GM15510 (cell line): ENCODE data around the gene DPP8.

Experiments
- POLR2A ChIP-seq: IDR thresholded peaks from 3 replicates; pipeline ENCODE4 v1.6.1; 2011; ENCODE audit warnings: borderline replicate concordance; ENCODE audit not compliant: insufficient read length; ENCODE audit errors: extremely low read depth

The DPP8 gene

DNA sequence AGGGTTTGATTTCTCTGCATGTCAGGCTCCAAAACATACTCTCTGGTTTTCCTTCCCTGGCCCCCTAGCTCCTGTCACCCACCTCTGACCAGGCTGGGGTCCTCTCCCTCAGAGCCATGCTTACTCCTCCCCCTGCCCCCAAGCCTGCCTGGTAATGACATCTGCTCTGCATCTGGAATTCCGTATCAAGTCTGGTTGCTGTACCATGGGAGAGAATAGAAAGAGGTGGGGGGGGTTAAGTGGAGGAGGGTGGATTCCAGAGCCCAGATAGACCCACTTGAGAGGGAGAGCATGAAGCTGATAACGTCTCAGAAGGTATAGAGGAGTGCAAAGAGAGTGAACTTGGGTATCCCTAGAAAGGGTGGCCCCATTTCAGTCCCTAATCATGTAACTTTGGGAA lies 98.9 kb downstream of the DPP8 start:
- no peak for TF ChIP-seq POLR2A

DNA sequence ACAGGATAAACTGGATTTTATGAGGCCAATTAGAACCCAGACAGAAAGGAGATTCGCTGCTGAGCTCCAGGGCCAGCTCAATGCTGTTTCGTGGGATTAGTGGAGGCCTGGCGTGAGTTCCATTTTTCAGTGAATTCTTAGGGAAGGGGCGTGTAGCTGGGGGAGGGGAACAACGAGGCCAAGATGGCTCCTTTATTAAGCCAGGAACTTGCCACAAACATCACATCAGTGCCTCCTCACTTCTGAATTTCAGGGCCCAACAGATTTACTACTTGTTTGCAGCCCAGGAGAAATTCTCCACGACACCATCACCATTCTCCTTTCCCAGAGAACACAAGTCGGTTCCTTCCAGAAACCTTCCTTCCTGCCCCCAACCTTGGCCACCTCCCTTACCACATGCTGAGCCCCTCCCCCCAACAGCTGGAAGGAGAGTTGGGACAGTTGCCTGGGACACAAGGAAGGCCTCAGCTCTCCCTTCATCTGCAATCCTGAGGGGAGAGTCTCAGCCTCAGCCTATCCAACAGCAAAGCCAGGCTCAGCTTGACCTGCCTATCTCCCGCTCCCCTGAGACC lies 100.6 kb downstream of the DPP8 start:
- TF ChIP-seq POLR2A: no peak

DNA sequence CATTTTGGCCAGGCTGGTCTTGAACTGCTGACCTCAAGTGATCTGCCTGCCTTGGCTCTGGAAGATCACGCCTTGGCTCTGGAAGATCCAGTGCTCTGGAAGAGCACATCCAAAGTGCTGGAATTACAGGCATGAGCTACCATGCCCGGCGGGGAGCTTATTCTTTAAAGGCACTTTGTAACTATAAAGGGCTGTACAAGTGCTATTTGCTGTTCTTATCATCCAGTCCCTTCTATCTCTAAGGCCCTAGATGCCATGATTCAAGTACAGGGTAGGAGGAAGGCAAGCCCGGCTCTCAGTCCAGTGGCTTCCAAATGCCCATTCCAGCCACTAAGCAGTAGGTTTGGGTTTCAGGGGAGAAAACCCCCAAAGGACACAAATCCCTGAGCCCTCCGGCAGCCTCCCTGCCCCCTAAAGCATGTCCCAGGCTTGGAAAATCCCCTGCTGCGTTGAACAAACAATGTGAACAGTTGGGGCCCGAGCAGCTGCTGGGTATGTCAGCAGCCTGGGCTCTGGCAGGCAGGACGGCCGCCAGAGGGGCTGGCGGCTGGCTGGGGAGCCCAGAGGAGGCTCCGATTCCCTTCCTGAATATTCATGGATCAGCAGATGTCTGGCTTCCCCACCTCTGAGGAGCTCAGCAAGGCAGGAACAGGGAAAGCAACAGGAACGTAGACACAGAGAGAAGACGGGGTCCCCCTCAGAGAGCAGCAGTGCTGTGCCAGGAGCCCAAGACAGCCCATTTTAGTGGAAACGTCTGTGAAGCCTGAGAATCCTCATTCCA lies 102.5 kb downstream of the DPP8 start:
- TF ChIP-seq POLR2A: no peak

DNA sequence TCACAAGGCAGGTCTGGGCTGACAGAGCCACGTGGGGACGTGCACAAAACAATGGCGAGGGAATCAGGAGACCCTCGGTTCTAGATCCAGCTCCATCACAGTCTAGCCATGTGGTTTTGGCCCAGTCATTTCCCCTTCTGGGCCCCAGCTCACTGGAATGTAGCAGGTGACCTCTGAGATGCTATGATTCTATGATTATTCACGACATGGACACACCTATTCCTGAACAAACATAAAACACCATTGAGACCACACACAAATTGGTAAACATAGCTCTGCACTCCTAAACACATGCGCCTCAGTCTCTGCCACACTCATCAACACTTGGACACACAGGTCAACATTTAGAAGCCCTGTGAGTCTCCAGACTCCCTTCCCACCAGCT lies 103.7 kb downstream of the DPP8 start:
- no peak for TF ChIP-seq POLR2A

DNA sequence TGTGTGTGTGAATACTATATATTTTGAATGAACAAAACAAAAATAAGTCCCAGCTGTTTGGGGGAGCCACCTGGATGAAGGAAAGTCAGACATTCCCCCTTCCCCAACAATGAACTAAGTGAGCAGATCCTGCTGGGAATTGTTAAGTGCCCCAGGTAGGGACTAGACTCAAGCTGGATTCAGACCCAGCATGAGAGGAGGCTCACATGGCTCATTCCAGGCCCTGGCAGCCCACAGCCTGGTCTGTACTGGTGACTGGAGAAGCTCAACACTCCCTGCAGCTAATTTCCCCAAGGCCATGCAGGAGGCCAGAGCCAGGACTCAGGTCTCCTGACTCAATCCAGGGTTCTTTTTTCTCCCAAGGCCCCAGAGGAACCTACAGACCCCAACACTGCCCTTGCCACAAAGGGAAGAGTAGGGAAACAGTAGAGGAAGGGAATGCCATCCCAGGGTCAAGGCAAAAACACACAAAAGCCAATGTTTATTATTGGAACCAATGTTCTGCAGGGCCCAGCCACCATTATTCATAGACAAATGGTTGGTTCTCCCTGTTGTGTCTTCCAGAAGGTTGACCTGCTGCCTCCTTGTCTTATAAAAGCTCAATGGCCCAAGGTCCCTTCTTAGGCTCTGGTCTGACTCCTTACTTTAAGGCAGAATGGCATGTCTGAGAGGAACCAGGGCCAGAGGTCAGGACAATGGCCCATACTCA lies 104.3 kb downstream of the DPP8 start:
- TF ChIP-seq POLR2A: no peak

DNA sequence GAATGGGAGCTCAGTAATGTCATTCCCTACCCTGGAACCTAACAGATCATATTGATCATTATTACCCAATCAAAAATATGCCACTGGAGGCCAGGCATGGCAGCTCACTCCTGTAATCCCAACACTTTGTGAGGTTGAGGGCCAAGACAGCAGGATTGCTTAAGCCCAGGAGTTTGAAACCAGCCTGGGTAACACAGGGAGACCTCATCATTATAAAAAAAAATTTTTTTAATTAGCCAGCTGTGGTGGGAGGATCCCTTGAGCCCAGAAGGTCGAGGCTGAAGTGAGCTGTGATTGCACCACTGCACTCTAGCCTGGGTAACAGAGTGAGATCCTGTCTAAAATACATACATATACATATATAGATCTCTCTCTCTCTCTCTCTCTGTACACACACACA lies 104.9 kb downstream of the DPP8 start:
- TF ChIP-seq POLR2A: no peak

DNA sequence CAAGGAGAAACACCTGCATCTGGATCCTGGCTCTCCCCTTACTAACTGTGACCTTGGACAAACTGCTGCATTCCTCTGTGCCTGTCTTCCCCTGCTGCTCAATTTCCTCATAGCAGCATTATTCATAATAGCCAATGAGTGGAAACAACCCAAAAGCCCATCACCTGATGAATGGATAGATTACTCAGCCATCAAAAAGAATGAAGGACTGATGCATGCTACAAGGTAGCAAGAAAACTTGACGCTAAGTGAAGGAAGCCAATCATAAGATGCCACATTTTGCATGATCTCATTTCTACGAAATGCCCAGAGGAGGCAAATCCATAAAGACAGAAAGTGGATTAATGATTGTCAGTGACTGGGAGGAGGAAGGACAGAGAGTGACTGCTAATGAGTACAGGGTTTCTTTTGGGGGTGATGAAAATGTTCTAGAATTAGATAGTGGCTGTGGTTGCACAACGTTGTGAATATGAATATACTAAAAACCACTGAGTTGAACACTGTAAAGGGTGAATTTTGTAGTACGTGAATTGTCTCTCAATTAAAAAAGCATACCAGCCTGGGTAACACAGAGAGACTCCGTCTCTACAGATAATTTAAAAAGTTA lies 105.9 kb downstream of the DPP8 start:
- no peak for TF ChIP-seq POLR2A

DNA sequence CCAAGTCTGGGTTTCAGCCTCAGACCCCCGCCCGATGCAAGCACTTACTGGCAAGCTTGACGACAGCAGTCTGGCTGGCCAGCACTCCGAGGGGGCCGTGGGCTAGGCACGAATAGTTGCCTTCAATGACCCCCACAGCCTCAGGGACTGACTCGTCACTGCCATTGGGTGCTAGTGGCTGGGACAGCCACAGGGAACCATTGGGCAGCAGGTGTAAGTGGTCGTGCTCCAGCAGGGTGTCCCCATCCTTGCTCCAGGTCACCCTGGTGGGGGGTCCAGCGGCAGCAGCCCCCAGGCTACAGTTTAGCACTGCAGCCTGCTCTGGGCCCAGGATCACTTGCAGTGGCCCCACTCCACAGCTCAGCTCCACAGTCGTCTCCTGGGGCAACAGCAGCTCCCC lies 106.5 kb downstream of the DPP8 start:
- no peak for TF ChIP-seq POLR2A

DNA sequence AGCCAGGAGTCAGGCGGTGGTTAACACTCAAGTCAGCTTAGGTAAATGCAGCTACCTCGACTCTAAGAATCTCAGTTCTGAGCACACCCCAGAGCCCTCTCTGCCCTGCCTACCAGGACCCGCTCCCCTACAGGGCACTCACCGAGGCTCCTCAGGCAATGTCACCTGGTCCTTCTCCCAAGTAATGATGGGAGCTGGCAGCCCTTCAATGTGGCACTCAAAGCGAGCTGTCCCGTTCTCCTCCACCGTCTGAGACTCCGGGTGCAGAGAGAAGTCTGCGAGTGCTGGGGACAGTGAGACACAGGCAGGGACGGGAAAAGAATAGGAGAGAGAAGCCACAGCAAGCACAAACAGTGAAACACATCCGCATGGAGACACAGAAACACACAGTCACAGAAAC lies 107.5 kb downstream of the DPP8 start:
- TF ChIP-seq POLR2A: no peak

DNA sequence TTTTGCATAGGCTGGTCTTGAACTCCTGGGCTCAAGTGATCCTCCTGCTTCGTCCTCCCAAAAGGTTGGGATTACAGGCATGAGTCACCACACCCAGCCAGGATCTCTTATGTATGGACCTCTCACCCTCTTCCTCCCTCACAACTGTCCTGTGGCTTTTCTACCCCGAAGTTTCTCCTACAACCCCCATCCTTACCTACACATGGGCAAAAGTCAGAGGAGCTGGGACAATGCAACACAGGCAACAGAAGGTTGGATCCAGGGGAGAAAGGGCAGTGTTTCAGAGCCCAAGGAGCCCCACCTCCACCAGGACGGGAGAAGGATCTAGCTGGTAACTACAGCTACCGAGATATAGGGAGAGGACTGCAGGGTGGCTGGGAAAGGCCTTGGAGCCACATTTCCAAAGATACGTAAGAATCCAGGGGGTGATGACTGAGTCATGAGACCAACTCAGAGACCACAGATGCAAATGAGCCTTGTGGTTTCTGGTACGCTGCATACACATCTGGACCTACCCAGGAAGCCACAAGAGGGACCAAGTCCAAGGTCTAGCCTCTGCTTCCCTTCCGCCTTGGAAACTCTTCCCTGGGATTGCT lies 108.4 kb downstream of the DPP8 start:
- no peak for TF ChIP-seq POLR2A

DNA sequence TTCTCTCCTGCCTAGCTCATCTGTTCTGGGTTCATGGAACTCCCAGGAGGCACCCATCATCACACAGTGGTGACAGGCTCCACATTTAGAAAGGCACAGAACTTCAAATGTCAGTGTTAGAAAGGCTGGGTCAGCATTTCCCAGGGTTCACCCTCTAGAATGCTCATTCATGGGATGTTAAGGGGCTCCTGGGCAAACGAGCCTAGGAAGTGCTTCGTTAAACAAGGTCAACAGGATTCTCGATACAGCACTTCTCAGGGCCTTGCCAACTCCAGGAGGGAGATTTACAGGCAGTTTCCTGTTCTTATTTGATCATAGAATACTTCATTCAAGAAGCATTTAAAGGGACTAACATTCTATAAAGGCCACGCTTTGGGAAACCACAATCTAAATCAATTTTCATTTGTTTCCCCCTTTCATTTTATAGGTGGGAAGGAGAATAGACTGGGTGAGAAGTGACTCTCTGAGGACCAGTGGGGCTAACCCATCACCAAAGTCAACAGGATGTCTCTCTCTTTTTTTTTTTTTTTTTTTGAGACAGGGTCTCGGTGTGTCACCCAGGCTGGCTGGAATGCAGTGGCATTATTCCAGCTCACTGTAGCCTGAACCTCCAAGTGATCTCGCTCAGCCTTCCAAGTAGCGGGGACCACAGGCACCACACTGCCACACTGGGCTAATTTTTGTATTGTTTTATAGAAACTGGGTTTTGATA lies 109.0 kb downstream of the DPP8 start:
- no peak for TF ChIP-seq POLR2A

DNA sequence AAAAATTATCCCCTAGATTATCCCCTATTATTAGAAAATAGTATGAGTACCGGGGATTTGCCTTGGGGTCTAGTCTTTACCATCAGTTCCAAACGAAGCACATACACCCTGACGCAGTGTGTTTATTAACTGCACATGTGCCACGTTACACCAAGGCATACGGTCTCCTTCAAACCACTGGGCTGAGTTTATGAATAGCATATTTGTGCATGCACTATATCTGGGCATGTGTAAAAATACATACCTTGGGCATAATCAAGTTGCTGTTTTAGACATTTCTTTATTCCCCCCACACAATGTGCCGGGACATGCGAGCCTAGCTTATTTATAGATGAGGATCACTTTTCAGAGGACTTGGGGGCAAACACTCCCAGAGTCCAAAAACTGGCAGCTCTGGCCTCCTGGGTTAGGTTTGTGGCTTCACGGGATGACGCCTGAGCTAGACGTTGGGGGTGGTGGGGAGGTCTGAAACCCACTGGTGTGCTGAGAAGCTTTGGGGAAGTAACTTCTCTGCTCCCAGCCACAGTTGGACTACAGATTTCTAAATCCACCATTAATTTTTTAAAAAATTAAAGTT lies 111.0 kb downstream of the DPP8 start:
- TF ChIP-seq POLR2A: no peak

DNA sequence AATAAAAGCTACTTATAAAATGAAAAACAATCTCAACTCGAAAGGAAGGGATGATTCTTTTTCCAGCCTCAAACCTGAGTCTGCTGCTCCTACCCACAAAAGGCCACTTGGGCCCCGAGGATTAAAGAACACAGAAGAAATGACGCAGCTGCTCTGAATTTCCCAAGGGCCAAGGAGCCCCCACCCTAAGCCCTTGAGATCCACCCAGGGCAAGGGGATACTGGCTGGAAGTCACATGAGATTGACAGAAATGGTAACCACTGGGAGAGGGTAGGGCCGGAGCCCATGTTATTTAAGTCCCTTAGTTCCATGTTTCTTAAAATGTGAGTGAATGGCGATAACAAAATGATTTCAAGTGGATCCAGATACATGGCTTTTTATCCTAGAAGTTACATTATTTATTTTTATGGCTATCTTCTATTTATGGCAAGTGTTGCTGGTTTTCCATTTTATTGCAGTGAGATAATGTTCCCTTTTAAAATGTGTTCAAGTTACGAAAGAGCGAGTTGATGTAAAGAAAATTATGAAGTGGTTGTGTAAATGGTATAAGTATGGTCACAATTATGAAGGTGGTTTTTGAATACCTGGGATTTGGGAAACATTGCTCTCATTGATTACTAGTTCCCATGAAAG lies 111.6 kb downstream of the DPP8 start:
- TF ChIP-seq POLR2A: no peak

DNA sequence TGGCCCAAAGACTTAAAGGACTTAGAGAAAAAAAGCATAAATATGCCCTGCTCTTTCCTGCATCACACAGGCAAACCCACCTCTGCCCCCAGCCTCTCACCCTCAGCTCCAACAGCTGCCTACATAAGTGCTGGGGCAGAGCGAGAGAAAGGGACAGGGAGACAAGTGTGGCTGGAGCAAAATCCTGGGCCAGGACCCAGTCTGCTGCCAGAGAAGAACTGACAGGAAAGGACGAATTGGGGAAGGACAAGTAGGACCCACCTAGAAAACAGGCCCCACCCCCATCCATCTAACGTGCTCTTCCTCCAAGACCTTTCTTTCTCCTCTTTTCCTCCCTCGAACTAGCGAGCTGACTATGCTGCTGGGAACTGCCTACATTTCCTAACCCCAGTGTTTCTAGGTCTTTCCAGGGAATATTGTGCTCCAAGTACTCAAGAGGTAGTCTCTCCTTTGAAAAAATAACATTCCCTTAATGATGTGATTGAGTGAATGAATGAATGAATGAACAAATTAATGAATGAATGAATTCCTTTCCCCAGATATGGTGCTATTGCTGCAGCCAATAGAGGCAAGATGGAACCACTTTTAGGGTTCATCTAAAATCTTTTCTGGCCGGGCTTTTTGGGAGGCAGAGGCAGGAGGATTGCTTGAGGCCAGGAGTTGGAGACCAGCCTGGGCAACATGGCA lies 113.2 kb downstream of the DPP8 start:
- TF ChIP-seq POLR2A: no peak

DNA sequence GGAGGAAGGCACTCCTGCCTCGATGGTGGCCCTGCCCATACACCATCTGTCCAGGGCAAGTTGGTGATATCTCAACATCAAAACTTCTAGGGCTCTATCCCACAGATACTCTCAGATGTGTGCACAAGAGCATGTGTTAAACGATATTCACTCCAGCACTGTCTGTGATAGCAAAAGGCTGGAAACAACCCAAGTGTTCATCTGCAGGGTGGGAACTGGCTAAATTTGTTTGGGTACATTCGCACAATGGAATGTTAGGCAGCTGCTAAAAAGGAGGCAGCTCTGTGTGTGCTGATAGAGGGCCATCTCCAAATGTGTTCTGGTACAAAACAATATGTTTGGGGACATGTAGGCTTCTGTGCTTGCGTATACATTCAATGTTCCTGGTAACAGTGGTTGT lies 114.5 kb downstream of the DPP8 start:
- TF ChIP-seq POLR2A: no peak
